ENCODE results near the gene ADISSP.

DNA sequence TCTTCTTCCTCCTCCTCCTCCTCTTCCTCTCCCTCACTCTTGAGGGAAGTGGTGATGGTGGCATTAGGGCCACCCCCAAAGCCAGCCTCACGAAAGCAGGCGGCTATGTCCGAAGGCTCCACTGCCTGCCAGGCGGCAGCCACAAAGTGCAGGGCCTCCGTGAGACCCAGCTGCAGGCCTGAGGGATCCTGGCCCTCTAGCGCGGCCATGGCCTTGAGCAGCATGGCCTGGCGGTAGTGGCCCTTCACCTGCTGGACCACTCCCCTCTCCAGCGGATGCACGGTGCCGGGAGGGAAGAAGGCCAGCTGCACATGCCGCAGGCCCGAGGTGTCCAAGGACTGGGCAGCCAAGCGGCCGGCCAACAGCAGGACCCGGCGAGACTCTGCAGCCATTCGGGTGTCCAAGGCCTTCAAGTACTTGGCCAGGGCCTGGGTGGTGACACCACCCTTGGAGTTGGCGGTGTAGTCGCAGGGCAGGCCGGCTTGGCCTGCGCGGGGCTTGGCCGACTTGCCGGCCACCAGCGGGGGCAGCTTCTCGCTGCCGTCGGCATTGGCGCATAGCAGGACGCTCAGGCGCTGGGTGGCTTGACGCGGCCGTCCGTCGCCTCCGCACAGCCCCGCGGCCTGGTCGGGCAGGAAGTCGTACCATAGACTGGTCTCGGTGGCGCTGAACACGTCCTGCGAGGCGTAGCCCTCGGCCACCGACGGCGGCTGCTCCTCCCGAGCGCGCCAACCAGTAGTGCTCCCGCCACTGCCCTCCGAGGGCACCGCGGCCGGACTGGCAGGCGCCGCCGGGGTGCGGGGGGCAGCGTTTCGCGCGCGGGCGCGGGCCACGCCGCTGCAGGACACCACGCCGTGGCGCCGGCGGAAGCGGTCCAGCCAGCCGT, 17.9 kb upstream of the ADISSP start:
- TF ChIP-seq CTCF (IDR thresholded peaks at IDR 0.05 in 2 of 3, conservative IDR thresholded peaks at IDR 0.05 in 1 of 3; ENCODE audit: borderline replicate concordance in 1 of 3, insufficient read depth in 1 of 3, low read depth in 2 of 3, low read length in 2 of 3) (no peak), YY1 (IDR thresholded peaks at IDR 0.05; ENCODE audit: extremely low read depth, insufficient replicate concordance, low read depth, low read length) (no peak), EZH2phosphoT487 (IDR thresholded peaks at IDR 0.05; ENCODE audit: borderline replicate concordance) (no peak), SP1 (IDR thresholded peaks at IDR 0.05; ENCODE audit: low read depth) (no peak), ELF1 (IDR thresholded peaks at IDR 0.05; ENCODE audit: borderline replicate concordance, low read depth) (no peak)

All from HCT116 (cell line).